ENCODE data around the gene PAX8. TPM values are rescaled to one million over a fixed set of nuclear protein-coding genes. Genes with fewer than 3 reads are reported as not detected.
A peak's percentile ranks its signal among the peaks of the same experiment; 100 is the strongest.

Gene PAX8
- total and polyA plus RNA-seq, 10 of the 15 experiments (the other 5 are each of a cell fraction or from before 2014, with no cell fraction given), result 0.16 to 2.5 (median 0.97) TPM

DNA sequence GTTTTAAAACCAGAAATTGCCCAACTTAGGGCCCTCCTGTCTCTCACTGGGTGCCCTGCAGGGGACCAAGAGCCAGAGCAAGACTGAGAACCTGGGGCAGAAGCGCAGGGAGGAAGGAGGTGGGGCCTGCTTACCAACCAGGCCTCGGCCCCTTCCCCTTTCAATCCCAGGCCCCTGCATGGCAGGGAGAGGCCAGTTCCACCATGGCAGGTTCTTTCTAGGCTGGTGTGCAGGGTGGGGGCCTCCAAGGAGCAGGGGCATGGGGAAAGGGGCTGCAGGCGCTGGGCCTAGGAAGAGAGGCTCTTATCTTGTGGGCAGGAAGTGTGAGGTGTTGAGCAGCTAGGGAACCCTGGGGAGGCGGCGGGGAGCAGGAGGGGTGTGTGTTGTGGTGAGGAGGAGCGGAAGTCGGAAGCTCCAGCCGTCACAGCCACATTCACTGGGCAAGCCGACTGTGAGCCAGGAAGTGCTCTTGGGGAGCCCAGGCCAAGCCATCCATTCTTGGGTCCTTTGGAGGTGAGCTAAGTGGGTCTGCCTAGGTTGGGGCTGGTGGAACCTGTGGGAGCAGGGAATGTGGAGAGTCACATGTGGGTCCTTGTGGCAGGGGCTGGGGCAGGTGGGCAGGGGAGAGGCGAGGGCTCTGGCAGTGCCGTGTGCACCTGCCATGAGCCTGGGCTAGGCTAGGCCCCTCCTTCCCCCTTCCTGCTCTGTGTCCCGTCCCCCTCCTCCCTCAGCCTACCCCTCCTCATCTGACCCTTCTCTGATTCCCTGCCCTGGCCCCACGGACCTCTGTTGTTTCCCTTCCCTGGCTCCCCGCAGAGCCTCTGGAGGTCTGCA lies 105.0 kb downstream of the PAX8 start, which contains the start of gene PSD4:
PSD4 (plus strand) TSS at position 430 of the 834 bp plus-strand sequence. CDS start 8,486 bp downstream, outside the sequence.
- Histone ChIP-seq H3K9me3 (replicated peaks; ENCODE audit: control insufficient read depth, insufficient read depth, low read length) (no peaks in the 10 kb centered on the region; the same call in 1 of the 3 replicates), H4K20me1 (ENCODE audit: control insufficient read depth, insufficient read depth) (peaks cover 11% of the 10 kb centered on the region; the same call in 1 of the 2 replicates), H3K36me3 (ENCODE audit: control insufficient read depth in 2 of 2, insufficient read depth in 2 of 2, low read length in 1 of 2) (peaks cover 2 to 7% of the 10 kb centered on the region in 2 experiments), H3K4me3 (peak within 1 kb of the TSS; percentile 95), H3K4me2 (ENCODE audit: control insufficient read depth, insufficient read depth) (peak within 1 kb of the TSS; percentile 86), H3K27me3 (replicated peaks in 1 of 2; ENCODE audit: control insufficient read depth in 2 of 2, insufficient read depth in 2 of 2, low read length in 1 of 2) (no peaks in the 10 kb centered on the region), H3K27ac (ENCODE audit: control insufficient read depth, insufficient read depth) (peak within 1 kb of the TSS; percentile 96), H3K9ac (ENCODE audit: control insufficient read depth, insufficient read depth, low read length) (peak within 1 kb of the TSS; percentile 97), H3K4me1 (ENCODE audit: control insufficient read depth, insufficient read depth, low read length) (peaks cover 32% of the 10 kb centered on the region), H2AFZ (ENCODE audit: control insufficient read depth, low read depth, low read length) (peak within 1 kb of the TSS; percentile 55; the same call in 1 of the 2 replicates), H3K79me2 (ENCODE audit: control insufficient read depth, insufficient read depth, low read length) (peaks cover 53% of the 10 kb centered on the region)
- peak; percentile 67 for DNase-seq (ENCODE audit: low read depth, low spot score)
- peak; percentile 82 for FAIRE-seq
- peak; percentile 87 for ATAC-seq
- in situ Hi-C loops (cut with MboI) (no loop called here), intact Hi-C loops (cut with micrococcal nuclease; ENCODE audit: unreplicated experiment) (no loop called here)
- ChIA-PET POLR2A (interaction anchor here (0.7 to 2.0 kb wide), 7 partner anchors 8 to 61 kb away, joined by 3 to 10 read pairs (median 4); no protein-coding TSS in a partner anchor), CTCF (interaction anchor here (0.6 to 13.8 kb wide), 21 partner anchors 8 to 544 kb away, joined by 3 to 195 read pairs (median 5); no protein-coding TSS in a partner anchor), RAD21 (ENCODE audit: unreplicated experiment) (interaction anchor here (0.8 to 3.8 kb wide), 10 partner anchors 21 to 215 kb away, joined by 3 to 75 read pairs (median 7); no protein-coding TSS in a partner anchor), SMC1A (ENCODE audit: uncharacterized antibody, unreplicated experiment) (interaction anchor here (0.7 to 4.2 kb wide), 13 partner anchors 10 to 414 kb away, joined by 3 to 52 read pairs (median 4); no protein-coding TSS in a partner anchor)
- 3% methylated on average over 14 of the region's 14 CpGs for WGBS (ENCODE audit: insufficient coverage, insufficient replicate concordance, low lambda C conversion rate, missing lambda C conversion rate)
- no TSS peak for BruUV-seq (replicated peaks)
- TF ChIP-seq ATF3 (IDR thresholded peaks at IDR 0.05; ENCODE audit: borderline replicate concordance, extremely low read depth, low read depth, low read length), result no peak
- TF ChIP-seq CBFB (IDR thresholded peaks at IDR 0.05; ENCODE audit: low read depth), result peak; percentile 87
- TF ChIP-seq IKZF2 (IDR thresholded peaks at IDR 0.05), result peak; percentile 90
- TF ChIP-seq, protein P1, sequence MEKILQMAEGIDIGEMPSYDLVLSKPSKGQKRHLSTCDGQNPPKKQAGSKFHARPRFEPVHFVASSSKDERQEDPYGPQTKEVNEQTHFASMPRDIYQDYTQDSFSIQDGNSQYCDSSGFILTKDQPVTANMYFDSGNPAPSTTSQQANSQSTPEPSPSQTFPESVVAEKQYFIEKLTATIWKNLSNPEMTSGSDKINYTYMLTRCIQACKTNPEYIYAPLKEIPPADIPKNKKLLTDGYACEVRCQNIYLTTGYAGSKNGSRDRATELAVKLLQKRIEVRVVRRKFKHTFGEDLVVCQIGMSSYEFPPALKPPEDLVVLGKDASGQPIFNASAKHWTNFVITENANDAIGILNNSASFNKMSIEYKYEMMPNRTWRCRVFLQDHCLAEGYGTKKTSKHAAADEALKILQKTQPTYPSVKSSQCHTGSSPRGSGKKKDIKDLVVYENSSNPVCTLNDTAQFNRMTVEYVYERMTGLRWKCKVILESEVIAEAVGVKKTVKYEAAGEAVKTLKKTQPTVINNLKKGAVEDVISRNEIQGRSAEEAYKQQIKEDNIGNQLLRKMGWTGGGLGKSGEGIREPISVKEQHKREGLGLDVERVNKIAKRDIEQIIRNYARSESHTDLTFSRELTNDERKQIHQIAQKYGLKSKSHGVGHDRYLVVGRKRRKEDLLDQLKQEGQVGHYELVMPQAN (conservative IDR thresholded peaks at IDR 0.05), result peak; percentile 46; the same call in 1 of the 2 replicates
- peak; percentile 90 for TF ChIP-seq ZNF687 (IDR thresholded peaks at IDR 0.05)
- TF ChIP-seq, protein P2, sequence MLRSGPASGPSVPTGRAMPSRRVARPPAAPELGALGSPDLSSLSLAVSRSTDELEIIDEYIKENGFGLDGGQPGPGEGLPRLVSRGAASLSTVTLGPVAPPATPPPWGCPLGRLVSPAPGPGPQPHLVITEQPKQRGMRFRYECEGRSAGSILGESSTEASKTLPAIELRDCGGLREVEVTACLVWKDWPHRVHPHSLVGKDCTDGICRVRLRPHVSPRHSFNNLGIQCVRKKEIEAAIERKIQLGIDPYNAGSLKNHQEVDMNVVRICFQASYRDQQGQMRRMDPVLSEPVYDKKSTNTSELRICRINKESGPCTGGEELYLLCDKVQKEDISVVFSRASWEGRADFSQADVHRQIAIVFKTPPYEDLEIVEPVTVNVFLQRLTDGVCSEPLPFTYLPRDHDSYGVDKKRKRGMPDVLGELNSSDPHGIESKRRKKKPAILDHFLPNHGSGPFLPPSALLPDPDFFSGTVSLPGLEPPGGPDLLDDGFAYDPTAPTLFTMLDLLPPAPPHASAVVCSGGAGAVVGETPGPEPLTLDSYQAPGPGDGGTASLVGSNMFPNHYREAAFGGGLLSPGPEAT (IDR thresholded peaks at IDR 0.05; ENCODE audit: low read depth), result peak; percentile 59
- TF ChIP-seq, protein P3, sequence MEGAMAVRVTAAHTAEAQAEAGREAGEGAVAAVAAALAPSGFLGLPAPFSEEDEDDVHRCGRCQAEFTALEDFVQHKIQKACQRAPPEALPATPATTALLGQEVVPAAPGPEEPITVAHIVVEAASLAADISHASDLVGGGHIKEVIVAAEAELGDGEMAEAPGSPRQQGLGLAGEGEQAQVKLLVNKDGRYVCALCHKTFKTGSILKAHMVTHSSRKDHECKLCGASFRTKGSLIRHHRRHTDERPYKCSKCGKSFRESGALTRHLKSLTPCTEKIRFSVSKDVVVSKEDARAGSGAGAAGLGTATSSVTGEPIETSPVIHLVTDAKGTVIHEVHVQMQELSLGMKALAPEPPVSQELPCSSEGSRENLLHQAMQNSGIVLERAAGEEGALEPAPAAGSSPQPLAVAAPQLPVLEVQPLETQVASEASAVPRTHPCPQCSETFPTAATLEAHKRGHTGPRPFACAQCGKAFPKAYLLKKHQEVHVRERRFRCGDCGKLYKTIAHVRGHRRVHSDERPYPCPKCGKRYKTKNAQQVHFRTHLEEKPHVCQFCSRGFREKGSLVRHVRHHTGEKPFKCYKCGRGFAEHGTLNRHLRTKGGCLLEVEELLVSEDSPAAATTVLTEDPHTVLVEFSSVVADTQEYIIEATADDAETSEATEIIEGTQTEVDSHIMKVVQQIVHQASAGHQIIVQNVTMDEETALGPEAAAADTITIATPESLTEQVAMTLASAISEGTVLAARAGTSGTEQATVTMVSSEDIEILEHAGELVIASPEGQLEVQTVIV (IDR thresholded peaks at IDR 0.05; ENCODE audit: borderline replicate concordance, partially characterized antibody), result peak; percentile 87
- TF ChIP-seq CREM (IDR thresholded peaks at IDR 0.05; ENCODE audit: low read depth), result 0 out of 2 replicates have a peak, but pooled peaks have one; percentile 25

All from GM12878 (cell line).